ENCODE data around the gene SERPINB1. TPM values are rescaled to one million over a fixed set of nuclear protein-coding genes. Genes with fewer than 3 reads are reported as not detected.

SERPINB1 gene
- total RNA-seq, 1 experiment from 2014 or later = 18.4 TPM

- no peaks in the 10 kb centered on the region for H3K9me3 ChIP-seq (ENCODE audit: control insufficient read depth, low read depth, low read length)
- H4K20me1 ChIP-seq (ENCODE audit: control insufficient read depth, insufficient read depth, insufficient read length) = no peaks in the 10 kb centered on the region
- H3K18ac ChIP-seq (ENCODE audit: insufficient read length, low read depth, low read length) = no peak overlapping the region
- peaks cover 2% of the 10 kb centered on the region for H3K23me2 ChIP-seq (ENCODE audit: insufficient read length, low read depth, low read length, poor library complexity, severe bottlenecking)
- no peak overlapping the region for H2BK20ac ChIP-seq (ENCODE audit: low read depth, low read length, poor library complexity, severe bottlenecking)
- H3K9ac ChIP-seq (ENCODE audit: extremely low read depth, insufficient read length, low read length) = no peak overlapping the region
- no peak for TF ChIP-seq CTCF (conservative IDR thresholded peaks at IDR 0.05)
- no CpG with 5 or more reads among the region's 10 CpGs for WGBS (ENCODE audit: extremely low coverage, insufficient read length, low lambda C conversion rate)
- peak; percentile 86 for DNase-seq
- H3K27ac ChIP-seq (ENCODE audit: insufficient read length, low read depth, low read length) = no peak overlapping the region
- H2BK12ac ChIP-seq (ENCODE audit: insufficient read length, low read depth, low read length) = no peak overlapping the region
- Mint-ChIP-seq H3K4me3 (no peak overlapping the region; a peak in 1 of 5 replicates), H3K36me3 (ENCODE audit: insufficient read depth in 1 of 3, low read depth in 3 of 3) (no peaks in the 10 kb centered on the region; a peak in 1 of 7 replicates), H3K4me1 (peaks cover 31 to 37% of the 10 kb centered on the region in 2 experiments), H3K27me3 (ENCODE audit: low read depth) (0 out of 2 replicates have a peak, but pooled peaks cover 2% of the 10 kb centered on the region), H3K27ac (peak overlapping the region in 2 of 3 experiments; percentile 49 to 66; a peak in 4 of 7 replicates), H3K9me3 (no peaks in the 10 kb centered on the region)
- H4K91ac ChIP-seq (ENCODE audit: insufficient read length, low read depth, low read length) = no peak overlapping the region
- H4K5ac ChIP-seq (ENCODE audit: insufficient read length, low read depth, low read length) = no peak overlapping the region
- no peak overlapping the region for H3T11ph ChIP-seq (ENCODE audit: low read length)
- H4K8ac ChIP-seq (replicated peaks; ENCODE audit: insufficient read length, low read depth, low read length) = no peak overlapping the region
- H2BK15ac ChIP-seq (ENCODE audit: low read depth, low read length) = no peak overlapping the region
- no peak overlapping the region for H3K56ac ChIP-seq (ENCODE audit: insufficient read length, low read depth, low read length)
- no peaks in the 10 kb centered on the region for H3K27me3 ChIP-seq (ENCODE audit: insufficient read depth, low read length)
- no peak overlapping the region for H2AK5ac ChIP-seq (ENCODE audit: insufficient read length, low read length)
- H3K79me2 ChIP-seq (ENCODE audit: insufficient read depth, low read length) = no peaks in the 10 kb centered on the region
- H3K4me1 ChIP-seq (ENCODE audit: insufficient read depth, low read length) = peaks cover 17% of the 10 kb centered on the region; the same call in 1 of the 2 replicates
- no peak overlapping the region for H3K4ac ChIP-seq (ENCODE audit: low read depth, low read length)
- no peak overlapping the region for H2AFZ ChIP-seq (ENCODE audit: low read length)
- no peak overlapping the region for H2BK120ac ChIP-seq (ENCODE audit: low read depth, low read length, poor library complexity, severe bottlenecking)
- H3K14ac ChIP-seq (ENCODE audit: insufficient read depth, low read length) = peak overlapping the region; percentile 3; the same call in 1 of the 2 replicates
- H3K79me1 ChIP-seq (ENCODE audit: insufficient read depth, low read depth, low read length, poor library complexity, severe bottlenecking) = no peaks in the 10 kb centered on the region
- H3K4me2 ChIP-seq (ENCODE audit: insufficient read depth, insufficient read length, low read length) = no peak overlapping the region
- H3K23ac ChIP-seq (ENCODE audit: insufficient read length, low read depth, low read length) = no peak overlapping the region
- no peak overlapping the region for H2BK5ac ChIP-seq (ENCODE audit: insufficient read length, low read length)
Measured at GRCh38 chr6:2848851-2849250, 7.2 kb upstream of the SERPINB1 start.
